C4-2B (cell line): ENCODE data around the gene GNAL.

Experiments used
- CTCF ChIP-seq: fragments of 450-650 bp; conservative IDR thresholded peaks from 2 replicates; pipeline ENCODE4 v1.5.1; 2017; ENCODE audit warnings: mild to moderate bottlenecking
- ZFX ChIP-seq: fragments of 450-650 bp; IDR thresholded peaks from 2 replicates; pipeline ENCODE4 v1.6.1; 2017

DNA sequence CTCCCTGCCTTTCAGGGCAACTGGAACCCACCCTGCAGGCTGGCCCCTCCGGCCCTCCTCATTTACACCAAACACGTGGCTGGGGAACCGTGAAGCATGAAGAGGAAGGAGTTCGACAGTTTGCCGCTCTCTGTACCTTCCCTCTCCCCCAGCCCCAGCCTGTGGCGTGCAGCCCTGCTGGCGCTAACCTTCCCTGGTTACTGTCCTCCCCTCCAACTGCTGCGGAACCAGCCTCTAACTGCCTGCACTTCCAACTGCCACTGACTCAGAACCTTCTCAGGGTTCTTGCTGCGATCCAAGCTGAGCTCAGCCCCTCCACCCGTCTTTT lies 19.2 kb upstream of the GNAL start:
- TF ChIP-seq CTCF (no peak), ZFX (no peak)
